NCI-H187 (cell line): ENCODE results near the gene EIF2B4.
A peak's percentile ranks its signal among the peaks of the same experiment; 100 is the strongest.

Source experiments
- DNase-seq, 2 experiments: peaks; one replicate each; lab custom pipeline; 2025; lab: John Stamatoyannopoulos, UW

The EIF2B4 gene

DNA sequence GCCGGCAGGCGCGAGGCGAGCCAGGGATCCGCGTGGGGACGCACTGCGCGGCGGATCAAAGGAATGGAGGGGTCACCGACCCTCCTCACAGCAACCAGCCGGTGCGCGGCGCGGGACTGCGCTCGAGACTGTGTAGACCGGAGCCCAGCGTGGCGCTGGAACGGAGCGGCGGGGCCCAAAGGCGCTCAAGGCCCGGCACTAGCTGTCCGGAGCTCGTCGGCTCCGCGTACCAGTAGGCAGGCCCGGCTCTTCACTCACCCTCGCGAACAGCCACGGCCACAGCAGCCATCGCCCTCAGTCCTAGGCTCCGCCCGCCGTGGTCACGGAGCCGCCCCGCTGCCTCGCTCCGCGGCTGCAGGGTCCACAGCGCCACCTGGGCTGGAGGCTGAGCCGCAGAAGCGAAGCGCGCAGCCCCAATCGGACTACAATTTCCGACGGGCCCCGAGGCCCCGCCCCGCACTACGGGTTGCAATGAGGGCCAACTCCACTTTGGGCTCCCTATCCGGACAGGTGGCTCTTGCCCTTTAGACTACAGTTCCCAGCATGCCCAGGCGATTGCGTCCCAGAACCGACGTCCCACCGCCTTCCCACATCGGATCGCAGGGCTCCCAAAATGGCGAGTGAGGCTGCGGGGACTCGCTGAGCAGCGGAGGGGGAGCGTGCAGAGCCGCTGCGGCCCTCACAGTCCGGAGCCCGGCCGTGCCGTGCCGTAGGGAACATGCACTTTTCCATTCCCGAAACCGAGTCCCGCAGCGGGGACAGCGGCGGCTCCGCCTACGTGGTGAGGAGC is at the start of gene EIF2B4, which contains the start of gene SNX17:
Gene EIF2B4, minus strand, starts transcription at position 313 of the 790 bp plus-strand sequence. Its CDS starts 24 bp downstream, at position 289.
Gene SNX17, plus strand, starts transcription at position 591 of the 790 bp plus-strand sequence. Its CDS starts 128 bp downstream, at position 719.
- DNase-seq: peak; percentile 96 to 98

DNA sequence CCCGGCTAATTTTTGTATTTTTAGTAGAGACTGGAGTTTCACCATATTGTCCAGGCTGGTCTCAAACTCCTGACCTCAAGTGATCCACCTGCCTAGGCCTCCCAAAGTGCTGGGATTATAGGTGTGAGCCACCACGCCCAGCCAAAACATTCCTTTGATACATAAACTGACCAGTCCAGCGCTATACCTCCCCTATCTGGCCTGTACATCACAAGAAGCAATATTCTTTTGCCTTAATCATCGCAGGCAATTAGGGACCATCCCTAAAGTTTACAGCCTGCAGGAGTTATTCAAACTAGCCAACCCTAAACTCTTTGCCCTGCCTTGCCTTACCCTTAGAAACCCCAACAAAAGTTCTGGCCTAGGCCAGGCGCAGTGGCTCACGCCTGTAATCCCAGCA is 46.0 kb upstream of the EIF2B4 start:
- DNase-seq: no peak

DNA sequence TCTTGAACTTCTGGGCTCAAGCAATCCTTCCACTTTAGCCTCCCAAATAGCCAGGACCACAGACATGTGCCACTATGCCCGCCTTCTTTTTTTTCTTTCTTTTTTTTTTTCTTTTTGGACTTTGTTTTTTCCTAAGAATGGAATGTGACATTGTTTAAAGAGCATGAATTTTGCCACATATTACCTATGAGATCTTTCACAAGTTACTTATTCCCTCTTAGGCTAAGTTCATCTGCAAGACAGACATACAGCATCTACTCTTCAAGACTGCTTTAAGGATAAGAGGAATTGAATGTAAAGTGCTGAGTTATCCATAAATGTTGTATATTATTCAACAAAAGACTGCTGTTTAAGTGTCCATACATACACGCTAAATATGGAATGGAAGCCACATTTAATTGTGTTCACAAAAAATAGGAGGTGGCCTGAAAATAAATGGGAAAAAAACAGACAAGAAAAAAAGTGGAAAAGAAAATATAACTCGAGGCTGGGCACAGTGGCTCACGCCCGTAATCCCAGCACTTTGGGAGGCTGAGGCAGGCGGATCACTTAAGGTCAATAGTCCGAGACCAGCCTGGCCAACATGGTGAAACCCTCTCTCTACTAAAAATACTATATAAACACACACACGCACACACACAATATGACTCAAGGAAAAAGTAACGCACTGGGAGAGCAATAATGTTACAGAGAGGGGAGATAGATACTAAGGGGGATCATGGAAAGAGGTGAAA is 42.4 kb upstream of the EIF2B4 start:
- no peak for DNase-seq

GRCh38 chr2:27409321-27410073 is 39.4 kb upstream of the EIF2B4 start, which contains the start of gene PPM1G:
Gene PPM1G (minus strand): TSS chr2:27409591. CDS start chr2:27409422, 169 bp downstream.
- peak; percentile 97 for DNase-seq

DNA sequence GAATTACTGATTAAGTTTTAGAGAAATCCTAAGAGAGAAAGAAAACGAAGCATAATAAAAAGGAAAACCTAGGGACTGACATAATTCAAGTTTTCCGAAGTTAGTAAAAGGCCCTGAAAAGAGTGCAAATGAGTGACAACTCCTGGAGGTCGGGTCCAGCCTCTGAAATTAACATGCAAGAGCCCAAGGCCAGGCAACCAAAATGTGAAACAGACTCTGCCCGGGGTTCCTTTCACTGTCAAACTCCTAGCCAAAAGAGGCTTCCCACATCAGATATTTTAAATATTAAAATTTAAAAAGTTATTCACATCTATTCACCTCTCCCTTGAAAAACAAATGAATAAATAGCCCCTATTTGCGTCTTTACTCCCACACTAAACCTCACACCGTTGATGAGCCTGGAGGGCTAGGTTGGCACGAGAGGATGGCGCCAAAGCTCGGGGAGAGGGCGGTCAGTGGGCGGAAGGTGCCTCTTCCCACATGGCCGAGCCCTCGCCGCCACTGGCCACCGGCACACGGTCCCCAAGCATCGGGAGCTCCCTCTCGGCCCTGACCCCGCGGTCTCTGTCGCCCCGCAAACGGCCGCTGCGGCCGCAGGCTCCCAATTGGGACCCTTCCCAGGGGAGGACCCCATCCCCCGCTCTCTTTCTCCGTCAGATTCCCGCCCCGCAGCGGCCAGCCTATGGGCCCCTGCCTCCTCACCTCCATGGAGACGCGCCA is 38.6 kb upstream of the EIF2B4 start:
- DNase-seq: no peak

- peak in 1 of 2 experiments; percentile 21 for DNase-seq
Measured at GRCh38 chr2:27407798-27408491, 37.8 kb upstream of the EIF2B4 start.

- DNase-seq: no peak
Measured at GRCh38 chr2:27400348-27401135, 30.4 kb upstream of the EIF2B4 start.

GRCh38 chr2:27398962-27399361 is 28.8 kb upstream of the EIF2B4 start:
- DNase-seq: no peak

- no peak for DNase-seq
Measured at GRCh38 chr2:27393225-27393624, 23.1 kb upstream of the EIF2B4 start.

DNA sequence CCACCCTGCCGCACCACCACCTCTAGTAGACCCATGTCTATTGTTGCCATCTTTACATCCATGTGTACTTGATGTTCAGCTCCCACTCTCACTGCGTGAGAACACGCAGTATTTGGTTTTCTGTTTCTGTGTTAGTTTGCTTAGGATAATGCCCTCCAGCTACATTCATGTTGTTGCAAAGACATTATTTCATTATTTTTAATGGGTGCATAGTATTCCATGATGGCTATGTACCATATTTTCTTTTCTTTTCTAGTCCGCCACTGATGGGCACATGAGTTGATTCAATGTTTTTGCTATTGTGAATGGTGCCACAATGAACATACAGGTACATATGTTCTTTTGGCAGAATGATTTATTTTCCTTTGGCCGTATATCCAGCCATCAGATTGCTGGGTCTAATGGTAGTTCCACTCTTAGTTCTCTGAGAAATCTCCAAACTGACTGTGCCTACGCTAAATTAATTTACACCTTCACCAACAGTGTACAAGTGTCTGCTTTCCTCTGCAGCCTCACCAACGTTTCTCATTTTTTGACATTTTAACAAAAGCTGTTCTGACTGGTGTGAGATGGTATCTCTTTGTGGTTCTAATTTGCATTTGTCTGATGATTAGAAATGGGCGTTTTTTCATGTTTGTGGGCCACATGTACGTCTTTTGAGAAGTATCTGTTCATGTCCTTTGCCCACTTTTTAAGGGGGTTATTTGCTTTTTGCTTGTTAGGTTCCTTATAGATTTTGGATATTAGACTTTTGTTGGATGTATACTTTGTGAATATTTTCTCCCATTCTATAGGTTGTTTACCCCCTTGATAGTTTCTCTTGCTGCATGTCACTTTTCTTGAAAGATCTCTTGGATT is 20.9 kb upstream of the EIF2B4 start:
- DNase-seq: no peak

- no peak for DNase-seq
Measured at GRCh38 chr2:27381577-27382181, 11.5 kb upstream of the EIF2B4 start.

- DNase-seq: peak; percentile 69 to 96
Measured at GRCh38 chr2:27380626-27381545, 10.7 kb upstream of the EIF2B4 start, which contains the start of gene ZNF513. Gene ZNF513 (minus strand): TSS chr2:27380734. CDS start chr2:27380526, 208 bp downstream.

GRCh38 chr2:27379836-27380625 is 9.9 kb upstream of the EIF2B4 start:
- no peak for DNase-seq

DNA sequence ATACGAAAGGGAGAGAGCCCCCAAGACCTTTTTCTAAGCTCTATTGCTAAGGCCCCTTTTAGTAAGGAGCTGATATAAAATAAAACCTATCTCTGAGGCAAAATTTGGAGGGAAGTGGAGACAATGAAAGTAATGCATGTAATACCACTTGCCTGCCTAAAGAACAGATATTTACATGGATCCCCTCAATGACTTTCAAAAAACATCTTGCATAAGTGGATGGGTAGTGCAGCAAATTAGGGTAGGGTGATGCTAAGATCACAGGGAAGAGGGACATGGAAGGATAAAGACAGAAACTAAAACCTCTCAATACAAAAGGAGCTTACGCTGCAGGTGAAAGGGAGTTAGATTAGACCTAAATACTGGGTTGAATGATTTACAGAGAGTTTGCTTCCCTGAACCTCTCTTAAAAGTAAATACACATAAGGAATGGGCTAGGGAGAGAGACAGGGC is 9.3 kb upstream of the EIF2B4 start:
- DNase-seq: no peak

GRCh38 chr2:27378809-27379290 is 8.7 kb upstream of the EIF2B4 start:
- no peak for DNase-seq

- DNase-seq: no peak
Measured at GRCh38 chr2:27378096-27378808, 8.1 kb upstream of the EIF2B4 start.
